Glomerular visceral epithelial cell (primary cell): ENCODE data around the gene LMBRD1.
A peak's percentile ranks its signal among the peaks of the same experiment; 100 is the strongest.

ENCODE experiments used
- DNase-seq: peaks from one replicate; pipeline ENCODE4 v3.0.0-alpha.2; 2016; ENCODE audit errors: extremely low spot score

The LMBRD1 gene

GRCh38 chr6:69631552-69632346, 165.1 kb downstream of the LMBRD1 start:
- DNase-seq, result peak; percentile 56

- no peak for DNase-seq
Observed at GRCh38 chr6:69630767-69631166, 166.0 kb downstream of the LMBRD1 start.

GRCh38 chr6:69627625-69628024, 169.2 kb downstream of the LMBRD1 start:
- no peak for DNase-seq

GRCh38 chr6:69624944-69625343, 171.9 kb downstream of the LMBRD1 start:
- DNase-seq, result no peak
